Smooth muscle cell (in vitro differentiated cells): ENCODE data around the gene PRAMEF13. TPM values are rescaled to one million over a fixed set of nuclear protein-coding genes. Genes with fewer than 3 reads are reported as not detected.
"Not testable (repeated sequence)": the region's sequence is repeated elsewhere in the genome, so short reads cannot be mapped to it uniquely, and the experiment has no call there.

Experiments
- DNase-seq: peaks from one replicate; lab custom pipeline; 2025; ENCODE audit not compliant: unreplicated experiment; lab: John Stamatoyannopoulos, UW
- H2AFZ ChIP-seq: fragments of 200-600 bp; sonication (generic); 2 replicates; pipeline ENCODE4 v1.6.0; 2016; ENCODE audit warnings: antibody characterized with exemption, low read depth, mild to moderate bottlenecking
- H3F3A ChIP-seq: fragments of 200-600 bp; sonication (generic); 2 replicates; pipeline ENCODE4 v1.6.0; 2017; ENCODE audit warnings: antibody characterized with exemption, low read depth
- H3K27ac ChIP-seq: fragments of 200-600 bp; sonication (generic); 2 replicates; pipeline ENCODE4 v1.5.1; 2016; ENCODE audit warnings: low read depth, mild to moderate bottlenecking
- H3K27me3 ChIP-seq: fragments of 200-600 bp; sonication (generic); 2 replicates; pipeline ENCODE4 v1.6.1; 2016; ENCODE audit warnings: low read depth, mild to moderate bottlenecking
- H3K36me3 ChIP-seq: fragments of 200-600 bp; sonication (generic); 2 replicates; pipeline ENCODE4 v1.5.1; 2016; ENCODE audit warnings: low read depth
- H3K4me1 ChIP-seq: fragments of 200-600 bp; sonication (generic); 2 replicates; pipeline ENCODE4 v1.5.1; 2016; ENCODE audit warnings: low read depth
- H3K4me2 ChIP-seq: fragments of 200-600 bp; sonication (generic); 2 replicates; pipeline ENCODE4 v1.6.0; 2016; ENCODE audit warnings: mild to moderate bottlenecking
- H3K4me3 ChIP-seq: fragments of 200-600 bp; sonication (generic); 2 replicates; pipeline ENCODE4 v1.5.1; 2016; ENCODE audit warnings: mild to moderate bottlenecking
- H3K79me2 ChIP-seq: fragments of 200-600 bp; sonication (generic); 2 replicates; pipeline ENCODE4 v1.6.0; 2016; ENCODE audit warnings: low read depth, mild to moderate bottlenecking
- H3K9ac ChIP-seq: fragments of 200-600 bp; sonication (generic); 2 replicates; pipeline ENCODE4 v1.6.0; 2016; ENCODE audit warnings: low read depth
- H3K9me3 ChIP-seq: fragments of 200-600 bp; sonication (generic); replicated peaks from 2 replicates; pipeline ENCODE4 v1.5.1; 2016; ENCODE audit warnings: low read depth
- H4K20me1 ChIP-seq: fragments of 200-600 bp; sonication (generic); 2 replicates; pipeline ENCODE4 v1.6.0; 2016; ENCODE audit warnings: low read depth
- WGBS: methylation state at CpG from one replicate; pipeline ENCODE4 v1.1.7; 2016; ENCODE audit warnings: low lambda C conversion rate; 5-methylcytosine and 5-hydroxymethylcytosine counted together
- polyA plus RNA-seq: library from polyadenylated mRNA; unstranded; fragments of >200 nt; fragmentation: Nextera tagmentation; extraction: Ambion mirVana; gene quantifications from 2 replicates; pipeline ENCODE4 v1.2.1, GENCODE V29; 2016
- total RNA-seq: library from RNA; depleted of rRNA; stranded (reverse); fragments of >200 nt; gene quantifications from 2 replicates; pipeline ENCODE4 v1.2.3, GENCODE V29; 2014

PRAMEF13 gene, protein sequence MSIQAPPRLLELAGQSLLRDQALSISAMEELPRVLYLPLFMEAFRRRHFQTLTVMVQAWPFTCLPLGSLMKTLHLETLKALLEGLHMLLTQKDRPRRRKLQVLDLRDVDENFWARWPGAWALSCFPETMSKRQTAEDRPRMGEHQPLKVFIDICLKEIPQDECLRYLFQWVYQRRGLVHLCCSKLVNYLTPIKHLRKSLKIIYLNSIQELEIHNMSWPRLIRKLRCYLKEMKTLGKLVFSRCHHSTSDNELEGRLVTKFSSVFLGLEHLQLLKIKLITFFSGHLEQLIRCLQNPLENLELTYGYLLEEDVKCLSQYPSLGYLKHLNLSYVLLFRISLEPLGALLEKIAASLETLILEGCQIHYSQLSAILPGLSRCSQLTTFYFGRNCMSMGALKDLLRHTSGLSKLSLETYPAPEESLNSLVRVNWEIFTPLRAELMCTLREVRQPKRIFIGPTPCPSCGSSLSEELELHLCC
- total RNA-seq (not detected in 2 replicates), polyA plus RNA-seq (not detected in 2 replicates)

DNA sequence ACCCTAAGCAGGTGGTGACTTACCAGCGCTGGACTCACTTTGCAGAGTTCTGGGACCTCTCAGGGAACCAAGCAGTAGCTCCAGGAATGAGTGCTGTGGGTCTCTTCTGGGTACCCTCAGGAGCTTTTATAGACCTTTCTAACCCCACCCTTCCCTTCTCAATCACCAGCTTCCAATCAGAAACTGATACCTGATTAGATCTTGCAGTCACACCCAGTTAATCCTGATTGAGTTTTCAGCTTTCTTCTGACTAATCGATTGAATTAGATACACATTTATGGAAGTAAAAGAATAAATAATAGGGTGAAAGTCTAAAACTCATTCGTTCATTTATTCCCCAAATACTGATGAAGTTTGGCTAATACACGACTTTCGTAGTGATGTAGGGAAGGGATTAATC is at the start of gene PRAMEF13:
Gene PRAMEF13 (minus strand): TSS at position 101 of the 400 bp plus-strand sequence. CDS start 1,820 bp downstream, outside the sequence.
- H3K4me3 ChIP-seq, DNase-seq, H2AFZ ChIP-seq, H3K4me1 ChIP-seq, H3K27ac ChIP-seq, H3K36me3 ChIP-seq, H3K27me3 ChIP-seq, H3K9me3 ChIP-seq, H3K9ac ChIP-seq, H3K79me2 ChIP-seq, H3F3A ChIP-seq, H4K20me1 ChIP-seq, H3K4me2 ChIP-seq: not testable (repeated sequence)
- WGBS: no CpG with 5 or more reads among the region's 5 CpGs

DNA sequence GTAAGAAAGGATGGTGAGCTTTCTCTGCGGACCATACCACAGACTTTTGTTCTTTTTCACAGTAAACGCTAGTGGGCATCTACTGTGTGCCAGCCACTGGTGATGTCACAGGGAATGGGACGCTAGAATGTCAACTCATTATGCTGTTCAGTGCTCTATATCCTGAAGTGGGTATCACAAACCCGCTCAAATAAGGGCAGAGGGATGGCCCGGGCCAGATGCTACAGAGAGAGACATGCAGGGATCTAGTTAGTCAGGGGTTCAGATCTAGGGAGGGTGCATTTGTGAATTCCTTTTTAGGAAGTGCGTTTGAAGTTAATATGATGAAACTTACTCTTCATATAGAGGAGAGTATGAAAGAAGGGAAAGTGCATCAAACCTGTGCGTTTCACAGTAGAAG is 45.9 kb upstream of the PRAMEF13 start:
- not testable (repeated sequence) for H4K20me1 ChIP-seq, H3K4me1 ChIP-seq, H3K4me3 ChIP-seq

DNA sequence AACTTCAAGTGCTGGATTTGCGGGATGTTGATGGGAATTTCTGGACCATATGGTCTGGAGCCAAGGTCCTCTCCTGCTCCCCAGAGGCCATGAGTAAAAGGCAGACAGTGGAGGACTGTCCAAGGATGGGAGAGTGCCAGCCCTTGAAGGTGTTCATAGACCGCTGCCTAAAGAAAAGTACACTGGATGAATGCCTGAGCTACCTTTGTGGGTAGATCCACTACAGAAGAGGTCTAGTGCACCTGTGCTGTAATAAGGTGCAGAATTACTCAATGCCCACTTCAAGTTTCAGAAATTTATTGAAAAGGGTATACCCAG is 45.3 kb upstream of the PRAMEF13 start:
- not testable (repeated sequence) for H2AFZ ChIP-seq, H3K4me2 ChIP-seq, DNase-seq, H3K4me1 ChIP-seq, H3F3A ChIP-seq, H4K20me1 ChIP-seq, H3K79me2 ChIP-seq, H3K4me3 ChIP-seq, H3K36me3 ChIP-seq, H3K27me3 ChIP-seq, H3K27ac ChIP-seq, H3K9ac ChIP-seq
- WGBS: 66% methylated on average over 2 of the region's 2 CpGs
- H3K9me3 ChIP-seq: peaks cover 14% of the 10 kb centered on the region

More for the DNA sequence above, 45.9 kb upstream of the PRAMEF13 start:
- H3K27me3 ChIP-seq, H3K4me2 ChIP-seq, H2AFZ ChIP-seq, H3K36me3 ChIP-seq, H3K27ac ChIP-seq, DNase-seq, H3F3A ChIP-seq, H3K79me2 ChIP-seq, H3K9ac ChIP-seq: not testable (repeated sequence)
- H3K9me3 ChIP-seq: peaks cover 14% of the 10 kb centered on the region
- 52% methylated on average over 7 of the region's 7 CpGs for WGBS

DNA sequence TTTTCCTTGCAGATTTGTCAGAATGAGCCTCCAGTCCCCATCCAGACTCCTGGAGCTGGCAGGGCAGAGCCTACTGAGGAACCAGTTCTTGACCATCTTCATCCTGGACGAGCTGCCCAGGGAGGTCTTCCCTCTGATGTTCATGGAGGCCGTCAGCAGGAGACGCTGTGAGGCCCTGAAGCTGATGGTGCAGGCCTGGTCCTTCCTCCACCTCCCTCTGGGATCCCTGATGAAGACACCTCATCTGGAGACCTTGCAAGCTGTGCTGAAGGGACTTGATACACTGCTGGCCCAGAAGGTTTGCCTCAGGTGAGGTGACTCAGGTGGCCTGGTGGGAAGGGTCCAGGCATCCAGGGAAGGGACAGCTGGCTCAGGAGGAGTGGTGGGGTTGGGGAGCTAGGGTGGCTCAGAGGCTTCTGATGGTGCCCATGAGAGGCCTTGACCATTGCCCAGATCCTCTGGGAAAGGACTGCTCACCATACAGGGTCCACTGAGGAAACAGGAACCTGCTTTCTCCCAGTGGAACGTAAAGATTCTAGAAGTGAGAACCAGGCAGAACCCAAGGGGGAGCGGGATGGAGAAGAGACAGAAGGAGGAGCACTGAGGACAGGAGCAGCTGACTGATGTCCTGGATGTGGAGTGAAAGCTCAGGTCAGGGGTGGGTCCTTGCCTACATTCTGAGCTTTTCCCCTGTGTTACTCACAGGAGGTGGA is 44.8 kb upstream of the PRAMEF13 start:
- not testable (repeated sequence) for H3K27me3 ChIP-seq, H3K4me2 ChIP-seq, H3F3A ChIP-seq, H3K79me2 ChIP-seq, H3K9ac ChIP-seq, H3K27ac ChIP-seq, H3K4me1 ChIP-seq, DNase-seq, H2AFZ ChIP-seq, H4K20me1 ChIP-seq, H3K36me3 ChIP-seq, H3K4me3 ChIP-seq
- WGBS: 65% methylated on average over 5 of the region's 5 CpGs
- H3K9me3 ChIP-seq: peaks cover 14% of the 10 kb centered on the region

DNA sequence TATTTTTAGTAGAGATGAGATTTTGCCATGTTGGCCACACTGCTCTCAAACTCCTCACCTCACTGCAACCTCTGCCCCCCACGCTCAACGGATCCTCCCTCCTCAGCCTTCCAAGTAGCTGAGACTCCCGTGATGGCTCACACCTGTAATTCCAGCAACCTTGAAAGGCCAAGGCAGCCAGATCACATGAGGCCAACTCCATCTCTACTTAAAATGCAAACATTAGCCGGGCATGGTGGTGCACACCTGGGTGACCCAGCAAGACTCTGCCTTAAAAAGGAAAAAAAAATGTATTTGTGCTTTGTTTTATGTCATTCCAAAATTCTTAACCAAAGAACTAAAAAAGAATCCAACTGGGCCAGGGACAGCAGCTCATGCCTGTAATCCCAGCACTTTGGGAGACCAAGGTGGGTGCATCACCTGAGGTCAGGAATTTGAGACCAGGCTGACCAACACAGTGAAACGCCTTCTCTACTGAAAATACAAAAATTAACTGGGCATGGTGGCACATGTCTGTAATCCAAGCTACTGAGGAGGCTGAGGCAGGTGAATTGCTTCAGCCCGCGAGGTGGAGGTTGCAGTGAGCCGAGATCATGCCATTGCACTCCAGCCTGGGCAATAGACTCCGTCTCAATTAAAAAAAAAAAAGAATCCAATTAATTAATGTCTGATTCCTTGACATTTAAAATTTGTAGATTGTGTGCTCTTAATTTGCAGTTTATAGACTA is 42.5 kb upstream of the PRAMEF13 start:
- H3K4me3 ChIP-seq, H3K27ac ChIP-seq, H3K4me1 ChIP-seq, H2AFZ ChIP-seq, H3K9ac ChIP-seq, H4K20me1 ChIP-seq, H3K36me3 ChIP-seq, H3K4me2 ChIP-seq, H3K27me3 ChIP-seq, H3F3A ChIP-seq, H3K79me2 ChIP-seq, DNase-seq: not testable (repeated sequence)
- 72% methylated on average over 9 of the region's 9 CpGs for WGBS
- H3K9me3 ChIP-seq: peaks cover 18% of the 10 kb centered on the region

DNA sequence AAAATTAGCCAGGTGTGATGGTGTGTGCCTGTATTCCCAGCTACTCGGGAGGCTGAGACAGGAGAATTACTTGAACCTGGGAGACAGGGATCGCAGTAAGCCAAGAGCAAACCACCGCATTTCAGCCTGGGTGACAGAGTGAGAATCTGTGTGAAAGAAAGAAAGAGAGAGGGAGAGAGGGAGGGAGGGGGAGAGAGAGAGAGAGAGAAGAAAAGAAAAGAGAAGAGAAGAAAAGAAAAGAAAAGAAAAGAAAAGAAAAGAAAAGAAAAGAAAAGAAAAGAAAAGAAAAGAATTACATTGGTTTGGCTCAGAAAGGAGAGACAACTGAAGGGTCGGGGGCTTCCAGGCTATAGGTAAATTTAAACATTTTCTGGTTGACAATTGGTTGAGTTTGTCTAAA is 38.4 kb upstream of the PRAMEF13 start:
- 83% methylated on average over 4 of the region's 4 CpGs for WGBS
- not testable (repeated sequence) for H3K4me2 ChIP-seq, H4K20me1 ChIP-seq, H3K36me3 ChIP-seq, H3K27ac ChIP-seq, H2AFZ ChIP-seq, H3K4me3 ChIP-seq, H3F3A ChIP-seq, H3K9ac ChIP-seq, H3K79me2 ChIP-seq, H3K4me1 ChIP-seq, DNase-seq, H3K9me3 ChIP-seq, H3K27me3 ChIP-seq

DNA sequence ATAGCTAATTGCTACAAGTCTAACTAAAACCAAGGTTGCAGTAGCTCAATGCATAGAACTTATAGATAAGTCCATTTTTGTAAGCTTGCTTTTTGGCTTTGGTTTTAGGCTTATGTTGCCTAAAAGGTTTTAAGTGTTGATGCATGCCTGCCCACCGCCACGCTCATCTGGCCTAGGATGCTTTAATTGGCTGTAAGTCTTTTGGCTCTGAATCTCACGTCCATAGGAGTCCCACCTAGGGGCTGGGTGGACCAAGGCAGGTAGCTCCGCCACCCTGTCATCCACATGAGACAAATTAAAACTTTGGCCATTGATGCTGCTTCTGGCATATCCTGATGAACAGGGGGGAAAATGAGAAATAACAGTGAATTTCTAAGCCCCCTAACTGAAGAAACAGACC is 36.4 kb upstream of the PRAMEF13 start:
- H2AFZ ChIP-seq, H3K9ac ChIP-seq, H4K20me1 ChIP-seq, H3K79me2 ChIP-seq, DNase-seq, H3K27ac ChIP-seq, H3K27me3 ChIP-seq, H3K36me3 ChIP-seq, H3F3A ChIP-seq, H3K4me3 ChIP-seq, H3K4me1 ChIP-seq, H3K4me2 ChIP-seq: not testable (repeated sequence)
- WGBS: 51% methylated on average over 4 of the region's 4 CpGs
- peaks cover 22% of the 10 kb centered on the region for H3K9me3 ChIP-seq

DNA sequence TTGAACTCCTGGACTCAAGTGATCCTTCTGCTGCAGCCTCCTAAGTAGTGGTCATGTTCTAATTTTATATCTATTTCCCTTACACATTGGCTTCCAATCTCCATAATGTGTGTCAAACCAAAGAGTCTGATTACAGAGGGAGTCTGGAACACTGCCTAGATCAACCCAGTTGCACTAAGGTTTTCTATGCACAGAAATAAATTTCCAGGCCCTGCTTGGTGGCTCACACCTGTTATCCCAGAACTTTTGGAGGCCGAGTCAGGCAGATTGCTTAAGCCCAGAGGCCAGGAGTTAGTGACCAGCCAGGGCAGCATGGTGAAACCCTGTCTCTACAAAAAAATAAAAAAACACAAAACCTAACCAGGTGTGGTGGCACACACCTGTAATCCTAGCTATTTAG is 32.8 kb upstream of the PRAMEF13 start:
- not testable (repeated sequence) for H2AFZ ChIP-seq, H3K4me2 ChIP-seq, H3K79me2 ChIP-seq, H4K20me1 ChIP-seq, DNase-seq, H3K36me3 ChIP-seq, H3K9ac ChIP-seq, H3K27ac ChIP-seq, H3K27me3 ChIP-seq, H3K4me3 ChIP-seq, H3K4me1 ChIP-seq, H3F3A ChIP-seq
- 71% methylated on average over 1 of the region's 1 CpG for WGBS
- peaks cover 28% of the 10 kb centered on the region for H3K9me3 ChIP-seq
